Central memory CD4-positive, alpha-beta T cell (primary cell): Measurements from ENCODE around the gene IRGC.
"Not testable (repeated sequence)": the region's sequence is repeated elsewhere in the genome, so short reads cannot be mapped to it uniquely, and the experiment has no call there.

ENCODE experiments used
- DNase-seq: peaks from one replicate; pipeline ENCODE4 v3.0.0; 2022
- total RNA-seq, 3 experiments: gene quantifications; one replicate each; lab custom pipeline; 2026; lab: John Stamatoyannopoulos, UW

IRGC gene, protein sequence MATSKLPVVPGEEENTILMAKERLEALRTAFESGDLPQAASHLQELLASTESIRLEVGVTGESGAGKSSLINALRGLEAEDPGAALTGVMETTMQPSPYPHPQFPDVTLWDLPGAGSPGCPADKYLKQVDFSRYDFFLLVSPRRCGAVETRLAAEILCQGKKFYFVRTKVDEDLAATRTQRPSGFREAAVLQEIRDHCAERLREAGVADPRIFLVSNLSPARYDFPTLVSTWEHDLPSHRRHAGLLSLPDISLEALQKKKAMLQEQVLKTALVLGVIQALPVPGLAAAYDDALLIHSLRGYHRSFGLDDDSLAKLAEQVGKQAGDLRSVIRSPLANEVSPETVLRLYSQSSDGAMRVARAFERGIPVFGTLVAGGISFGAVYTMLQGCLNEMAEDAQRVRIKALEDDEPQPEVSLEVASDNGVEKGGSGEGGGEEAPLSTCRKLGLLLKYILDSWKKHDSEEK
- 0 to 0.04 (median 0) reads per million in 3 experiments for total RNA-seq

DNA sequence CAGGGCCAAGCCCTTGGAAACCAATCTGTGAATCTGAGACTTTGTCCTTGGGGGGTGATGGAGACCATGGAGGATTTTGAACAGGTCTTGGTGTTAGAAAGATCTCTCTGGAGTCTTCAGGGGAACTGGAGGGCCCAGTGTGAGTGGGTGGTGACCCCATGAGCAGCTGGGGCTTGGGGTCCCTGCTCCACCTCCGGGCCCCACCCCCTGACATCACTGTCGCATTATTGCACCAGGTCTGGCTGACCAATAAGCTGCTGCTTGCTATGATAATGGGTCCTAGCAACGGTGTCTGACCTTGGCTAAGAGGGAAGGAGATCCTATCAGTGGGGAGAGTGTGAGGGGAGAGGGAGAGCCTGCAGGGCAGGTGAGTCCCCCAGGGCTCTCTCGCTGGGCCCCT, at the start of gene IRGC:
Gene IRGC (plus strand): TSS at position 301 of the 400 bp plus-strand sequence. CDS start 2,483 bp downstream, outside the sequence.
- DNase-seq, result no peak

DNA sequence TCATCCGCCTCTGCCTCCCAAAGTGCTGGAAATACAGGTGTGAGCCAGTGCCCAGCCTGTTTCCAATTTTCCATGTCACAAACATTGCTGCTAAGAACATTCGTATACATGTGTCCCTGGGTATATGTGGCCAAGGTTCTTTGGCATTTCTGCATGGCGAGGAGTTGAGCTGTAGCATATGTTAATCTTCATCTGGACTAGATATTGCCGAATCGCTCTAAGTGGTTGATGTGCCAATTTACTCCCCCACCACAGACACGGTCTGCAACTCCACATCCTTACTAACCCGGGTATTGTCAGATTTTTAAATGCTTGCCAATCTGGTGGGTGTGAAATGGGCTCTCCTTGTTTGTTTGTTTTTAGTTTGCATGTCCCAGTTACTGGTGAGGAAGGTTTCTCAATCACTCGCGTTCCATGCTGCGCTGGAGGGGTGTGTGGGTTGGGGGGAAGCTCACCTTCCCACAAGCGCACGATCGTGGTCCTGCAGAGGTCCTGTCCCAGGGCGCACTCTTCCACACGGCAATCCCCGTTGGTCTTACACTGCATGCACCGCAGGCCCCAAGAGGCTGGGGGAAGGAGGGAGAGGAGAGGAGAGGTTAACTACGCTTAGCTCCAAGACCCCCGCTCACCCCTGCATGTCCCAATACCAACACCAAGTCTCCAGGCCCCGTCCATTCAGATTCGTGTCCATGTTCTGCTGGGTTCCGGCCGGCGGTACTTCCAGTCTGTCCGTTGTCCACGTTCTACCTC, 48.6 kb upstream of the IRGC start:
- DNase-seq, result no peak

DNA sequence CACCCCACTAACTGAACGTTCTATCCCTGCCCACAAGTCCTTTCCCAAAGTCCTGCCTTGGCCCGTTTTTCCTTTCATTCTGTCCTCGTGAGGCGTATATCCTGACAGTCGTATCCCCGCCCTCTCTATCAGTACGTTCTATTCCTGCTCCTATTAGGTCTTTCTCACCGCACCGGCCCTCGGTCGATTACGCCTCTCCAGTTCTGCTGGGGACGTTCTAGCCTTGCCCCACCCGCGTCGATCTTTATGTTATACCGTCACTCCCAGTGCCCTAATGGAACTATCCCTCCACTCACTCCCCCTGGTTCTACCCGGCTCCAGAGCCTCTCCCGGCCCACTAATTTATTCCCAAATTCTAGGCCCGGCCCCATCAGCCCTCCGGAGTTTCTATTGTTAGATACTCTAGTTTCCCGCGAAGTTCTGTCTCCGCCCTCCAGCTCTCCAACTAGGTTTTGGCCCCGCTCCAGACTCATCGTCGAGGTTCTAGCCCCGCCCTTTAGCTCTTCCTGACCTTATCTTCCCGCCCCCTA, 47.9 kb upstream of the IRGC start:
- no peak for DNase-seq

- DNase-seq, result peak; percentile 96
Observed at GRCh38 chr19:43668406-43669109, 47.3 kb upstream of the IRGC start.

DNA sequence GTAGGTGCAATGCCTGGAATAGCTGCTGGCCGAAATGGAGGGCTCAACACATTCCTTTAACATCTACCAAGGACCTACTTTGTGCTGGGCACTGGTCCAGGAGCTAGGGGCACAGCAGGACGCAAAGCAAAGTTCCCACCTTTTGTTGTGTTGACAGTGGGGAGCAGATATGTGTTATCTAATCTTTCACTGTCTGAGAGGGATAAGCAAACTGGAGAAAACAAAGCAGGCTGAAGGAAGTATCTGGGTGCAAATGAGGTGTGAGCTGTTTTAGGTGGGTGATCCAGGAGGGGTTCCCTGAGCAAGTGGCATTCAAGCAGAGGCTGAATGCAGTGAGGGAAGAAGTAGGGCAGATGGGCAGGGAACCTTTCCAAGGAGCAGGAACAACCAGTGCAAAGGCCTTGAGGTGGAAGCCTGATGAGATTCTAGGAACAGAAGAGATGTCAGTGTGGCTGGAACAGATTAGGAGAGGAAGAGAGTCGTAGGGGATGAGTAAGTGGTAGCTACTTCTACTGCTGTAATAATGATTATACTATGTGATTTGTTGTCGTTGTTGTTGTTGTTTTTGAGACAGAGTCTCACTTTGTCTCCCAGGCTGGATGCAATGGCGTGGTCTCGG, 43.7 kb upstream of the IRGC start:
- DNase-seq, result no peak

DNA sequence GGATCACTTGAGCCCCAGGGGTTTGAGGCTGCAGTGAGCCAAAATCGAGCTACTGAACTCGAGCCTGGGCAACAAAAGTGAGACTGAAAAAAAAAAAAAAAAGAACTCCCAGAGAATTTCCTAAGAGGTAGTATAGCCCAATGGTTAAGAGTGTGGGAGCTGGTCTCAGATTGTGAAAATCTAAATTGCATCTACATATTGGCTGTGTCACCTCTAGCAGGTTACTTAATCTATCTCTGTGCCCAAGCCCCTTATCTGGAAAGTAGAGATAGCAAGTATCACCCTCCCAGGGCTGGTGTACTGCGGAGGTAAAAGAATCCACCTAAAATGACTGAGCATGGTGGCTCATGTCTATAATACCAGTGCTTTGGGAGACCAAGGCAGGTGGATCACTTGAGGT, 42.2 kb upstream of the IRGC start:
- no peak for DNase-seq

DNA sequence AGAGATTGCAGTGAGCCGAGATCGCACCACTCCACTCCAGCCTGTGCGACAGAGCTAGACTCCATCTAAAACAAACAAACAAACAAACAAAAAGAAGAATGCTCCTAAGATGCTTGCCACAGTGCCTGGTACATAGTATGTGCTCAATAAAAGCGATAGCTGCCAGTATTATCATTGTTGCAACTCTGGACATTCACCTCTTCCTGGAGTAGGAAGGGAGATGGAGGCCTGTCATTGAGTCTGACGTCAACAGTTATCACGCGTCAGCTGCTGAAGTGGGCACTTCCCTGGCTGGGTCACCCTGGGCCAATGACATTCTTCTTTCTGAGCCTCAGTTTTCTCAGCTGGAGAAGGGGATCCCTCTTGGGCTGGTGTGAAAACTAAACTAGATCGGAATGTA, 41.7 kb upstream of the IRGC start:
- DNase-seq, result no peak

DNA sequence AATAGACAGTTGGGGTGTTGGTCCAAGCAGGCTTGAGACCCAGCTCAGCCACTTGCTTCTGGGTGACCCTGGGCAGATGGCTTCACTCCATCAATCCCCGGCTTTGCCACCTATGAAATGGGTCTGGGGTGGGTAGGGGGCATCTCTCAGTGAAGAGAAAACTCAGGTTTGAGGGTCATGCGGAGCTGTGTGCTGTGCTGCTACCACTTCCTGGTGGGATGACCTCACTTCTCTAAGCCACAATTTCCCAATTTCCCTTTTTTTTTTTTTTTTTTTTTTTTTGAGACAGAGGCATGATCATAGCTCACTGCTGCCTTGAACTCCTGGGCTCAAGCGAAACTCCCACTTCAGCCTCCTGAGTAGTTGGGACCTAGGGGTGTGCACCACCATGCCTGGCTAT, 41.3 kb upstream of the IRGC start:
- no peak for DNase-seq

DNA sequence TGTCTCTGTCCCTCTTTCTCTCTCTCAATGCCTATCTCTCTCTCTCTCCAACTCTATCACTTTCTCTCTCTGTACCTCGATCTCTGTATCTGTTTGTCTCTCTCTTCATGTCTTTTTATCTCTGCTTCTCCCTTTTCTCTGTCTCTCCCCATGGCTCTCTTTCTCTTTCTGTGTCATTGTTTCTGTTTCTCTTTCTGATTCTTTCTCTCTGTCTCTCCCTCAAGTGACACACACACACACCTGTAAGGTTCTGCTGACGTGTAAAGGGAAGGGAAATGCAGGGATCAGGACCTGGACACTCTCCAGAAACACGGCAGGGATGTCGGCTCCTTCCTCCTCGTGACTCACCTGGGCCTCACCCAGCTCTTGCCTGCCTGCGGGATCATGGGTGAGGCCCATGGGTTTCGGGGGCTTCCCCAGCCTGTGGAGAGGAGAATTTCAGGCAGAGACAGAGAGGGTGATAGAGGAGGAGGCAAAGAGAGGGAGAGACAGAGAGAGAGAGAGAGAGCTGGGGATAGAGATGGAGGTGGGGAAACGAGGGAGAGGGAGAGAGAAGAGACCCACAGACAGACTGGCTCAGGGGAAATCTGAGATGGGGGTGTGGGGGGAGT, 40.5 kb upstream of the IRGC start:
- no peak for DNase-seq

- no peak for DNase-seq
Observed at GRCh38 chr19:43675906-43676305, 40.0 kb upstream of the IRGC start.

DNA sequence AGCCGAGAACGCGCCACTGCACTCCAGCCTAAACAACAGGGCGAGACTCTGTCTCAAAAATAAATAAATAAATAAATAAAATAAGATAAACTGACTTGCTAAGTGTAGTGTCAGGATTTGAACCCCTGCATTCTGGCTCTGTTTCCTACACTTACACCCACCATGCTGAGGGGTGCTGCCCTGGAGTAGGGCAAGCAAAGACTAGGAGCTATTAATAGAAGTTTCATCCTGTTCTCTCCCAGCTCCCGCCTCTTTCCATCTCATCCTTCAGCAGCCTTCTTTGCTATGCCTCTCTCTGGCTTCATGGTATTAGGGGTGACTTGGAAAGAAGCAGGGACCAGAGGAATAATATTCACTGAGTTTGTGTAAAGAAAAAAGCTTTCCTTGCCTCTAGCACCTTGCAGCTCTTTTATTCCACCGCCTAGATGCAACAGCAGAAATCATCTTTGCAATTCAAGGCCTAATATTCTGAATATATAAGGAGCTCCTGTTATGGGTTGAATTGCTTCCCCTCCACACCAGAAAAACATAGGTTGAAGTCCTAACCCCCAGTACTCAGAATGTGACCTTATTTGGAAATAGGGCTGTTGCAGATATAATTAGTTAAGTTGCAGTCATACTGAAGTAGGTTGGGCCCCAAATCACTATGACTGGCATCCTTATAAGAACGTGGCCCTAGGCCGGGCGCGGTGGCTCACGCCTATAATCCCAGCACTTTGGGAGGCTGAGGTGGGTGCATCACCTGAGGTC, 37.2 kb upstream of the IRGC start:
- no peak for DNase-seq

- DNase-seq, result no peak
Observed at GRCh38 chr19:43681821-43682220, 34.1 kb upstream of the IRGC start.

- not testable (repeated sequence) for DNase-seq
Observed at GRCh38 chr19:43682269-43682668, 33.6 kb upstream of the IRGC start.

GRCh38 chr19:43682824-43683661, 32.8 kb upstream of the IRGC start:
- no peak for DNase-seq

GRCh38 chr19:43683905-43684304, 32.0 kb upstream of the IRGC start:
- no peak for DNase-seq

DNA sequence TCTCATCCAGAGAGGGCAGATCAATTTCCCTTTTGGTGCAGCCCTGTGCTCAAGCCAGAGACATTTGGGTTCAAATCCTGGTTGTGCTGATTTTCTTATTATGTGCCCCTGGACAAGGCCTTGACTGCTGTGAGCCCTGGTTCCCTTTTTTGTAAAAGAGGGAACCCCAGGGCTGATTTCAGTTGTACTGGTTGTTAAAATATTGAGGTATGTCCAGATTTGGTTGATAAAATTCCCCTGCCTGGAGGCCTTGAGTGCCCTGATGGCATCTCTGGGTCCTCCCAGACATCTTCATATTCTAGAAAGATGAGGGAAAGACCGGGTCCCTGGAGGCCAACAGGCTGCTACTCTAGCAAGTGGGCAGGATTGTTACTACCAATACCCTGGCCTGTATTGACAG, 31.6 kb upstream of the IRGC start:
- DNase-seq, result no peak

GRCh38 chr19:43687660-43687997, 28.2 kb upstream of the IRGC start:
- no peak for DNase-seq

DNA sequence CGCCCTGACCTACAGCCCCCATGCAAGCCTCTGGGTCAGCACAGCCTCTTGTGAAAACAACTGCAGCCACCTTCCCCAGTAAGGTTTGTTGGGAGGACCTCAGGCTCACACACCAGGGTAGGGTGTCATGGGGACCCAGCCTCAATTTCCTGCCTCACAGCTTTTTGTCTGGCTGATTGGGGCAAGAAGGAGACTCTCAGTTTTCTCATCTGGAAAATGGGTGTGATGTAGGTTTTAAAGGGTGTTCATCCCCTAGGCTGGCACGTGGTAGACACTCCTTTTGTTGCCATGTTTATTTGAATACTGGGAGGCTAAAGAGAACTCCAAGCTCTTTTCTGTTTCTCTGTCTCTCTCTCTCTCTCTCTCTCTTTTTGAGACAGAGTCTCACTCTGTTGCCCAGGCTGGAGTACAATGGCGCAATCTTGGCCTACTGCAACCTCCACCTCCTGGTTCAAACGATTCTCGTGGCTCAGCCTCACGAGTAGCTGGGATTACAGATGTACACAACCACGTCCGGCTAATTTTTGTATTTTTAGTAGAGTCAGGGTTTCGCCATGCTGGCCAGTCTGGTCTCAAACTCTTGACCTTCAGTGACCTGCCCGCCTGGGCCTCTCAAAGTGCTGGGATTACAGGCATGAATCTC, 27.7 kb upstream of the IRGC start:
- DNase-seq, result no peak

DNA sequence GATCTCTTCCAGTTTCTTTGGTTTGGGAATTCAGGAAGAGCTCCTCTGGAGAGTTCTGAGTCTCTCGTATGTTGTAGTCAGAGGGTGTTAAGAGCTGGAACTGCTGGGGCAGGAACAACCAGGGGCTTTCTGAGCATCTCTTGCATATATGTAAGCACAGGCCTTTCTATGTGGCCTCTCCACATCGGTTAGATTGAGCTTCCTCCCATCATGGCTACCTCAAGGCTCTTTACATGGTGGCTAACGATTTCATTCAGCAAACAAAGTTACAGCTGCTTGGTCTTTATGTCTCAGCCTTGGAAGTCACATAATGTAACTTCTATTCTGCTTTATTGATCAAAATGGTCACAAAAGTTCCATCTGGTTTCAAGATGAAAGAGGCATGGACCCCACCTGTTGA, 25.4 kb upstream of the IRGC start:
- no peak for DNase-seq

- no peak for DNase-seq
Observed at GRCh38 chr19:43690890-43691289, 25.0 kb upstream of the IRGC start.
